Epithelial cell of prostate (primary cell): ENCODE measurements around the gene HSD17B3.
A peak's percentile ranks its signal among the peaks of the same experiment; 100 is the strongest.
"Not testable (repeated sequence)": the region's sequence is repeated elsewhere in the genome, so short reads cannot be mapped to it uniquely, and the experiment has no call there.

Source experiments
- DNase-seq: peaks from one replicate; pipeline ENCODE4 v3.0.0-alpha.2; 2011; ENCODE audit warnings: low read depth, low spot score
- H3K27ac ChIP-seq: fragments of 450-650 bp; 2 replicates; pipeline ENCODE4 v1.5.1; 2017; ENCODE audit warnings: mild to moderate bottlenecking

Gene HSD17B3

GRCh38 chr9:96302021-96302420 is at the start of gene HSD17B3:
Gene HSD17B3 (minus strand): TSS chr9:96302176. CDS start chr9:96302104, 72 bp downstream.
- peak; percentile 33 for DNase-seq
- H3K27ac ChIP-seq, result peak within 1 kb of the TSS; percentile 24

GRCh38 chr9:96350866-96351265 is 48.9 kb upstream of the HSD17B3 start:
- DNase-seq, result no peak
- H3K27ac ChIP-seq, result no peak overlapping the region

GRCh38 chr9:96348261-96348660 is 46.3 kb upstream of the HSD17B3 start:
- DNase-seq, result no peak

GRCh38 chr9:96345551-96345950 is 43.6 kb upstream of the HSD17B3 start:
- no peak for DNase-seq
- H3K27ac ChIP-seq, result peak overlapping the region; percentile 39

More at GRCh38 chr9:96348261-96348660, 46.3 kb upstream of the HSD17B3 start:
- no peak overlapping the region for H3K27ac ChIP-seq

- H3K27ac ChIP-seq, result peak overlapping the region; percentile 39
- DNase-seq, result peak; percentile 79
Measured at GRCh38 chr9:96344458-96345180, 42.6 kb upstream of the HSD17B3 start.

- H3K27ac ChIP-seq, result peak overlapping the region; percentile 39
Measured at GRCh38 chr9:96343515-96344360, 41.8 kb upstream of the HSD17B3 start.

GRCh38 chr9:96342571-96343245 is 40.7 kb upstream of the HSD17B3 start:
- DNase-seq, result no peak
- H3K27ac ChIP-seq, result no peak overlapping the region

More at GRCh38 chr9:96343515-96344360, 41.8 kb upstream of the HSD17B3 start:
- DNase-seq, result no peak

GRCh38 chr9:96340707-96341106 is 38.7 kb upstream of the HSD17B3 start:
- H3K27ac ChIP-seq, result no peak overlapping the region
- no peak for DNase-seq

GRCh38 chr9:96338299-96338698 is 36.3 kb upstream of the HSD17B3 start:
- no peak for DNase-seq
- H3K27ac ChIP-seq, result no peak overlapping the region

- DNase-seq, result no peak
Measured at GRCh38 chr9:96333958-96334357, 32.0 kb upstream of the HSD17B3 start.

GRCh38 chr9:96331236-96331947 is 29.4 kb upstream of the HSD17B3 start:
- no peak for DNase-seq
- H3K27ac ChIP-seq, result peak overlapping the region; percentile 48

More at GRCh38 chr9:96333958-96334357, 32.0 kb upstream of the HSD17B3 start:
- no peak overlapping the region for H3K27ac ChIP-seq

GRCh38 chr9:96327694-96328352 is 25.8 kb upstream of the HSD17B3 start:
- no peak overlapping the region for H3K27ac ChIP-seq
- DNase-seq, result no peak

- DNase-seq, result no peak
- H3K27ac ChIP-seq, result no peak overlapping the region
Measured at GRCh38 chr9:96323169-96323568, 21.2 kb upstream of the HSD17B3 start.

GRCh38 chr9:96322736-96323135 is 20.8 kb upstream of the HSD17B3 start:
- H3K27ac ChIP-seq, DNase-seq: not testable (repeated sequence)

GRCh38 chr9:96322210-96322609 is 20.2 kb upstream of the HSD17B3 start:
- H3K27ac ChIP-seq, DNase-seq: not testable (repeated sequence)

GRCh38 chr9:96321515-96321914 is 19.5 kb upstream of the HSD17B3 start:
- no peak for DNase-seq
- H3K27ac ChIP-seq, result no peak overlapping the region

GRCh38 chr9:96320749-96321280 is 18.8 kb upstream of the HSD17B3 start:
- DNase-seq, result no peak
- H3K27ac ChIP-seq, result no peak overlapping the region

GRCh38 chr9:96318921-96319565 is 17.1 kb upstream of the HSD17B3 start:
- no peak for DNase-seq
- no peak overlapping the region for H3K27ac ChIP-seq
